Smooth muscle cell (in vitro differentiated cells): ENCODE measurements around the gene SNX13. TPM values are rescaled to one million over a fixed set of nuclear protein-coding genes. Genes with fewer than 3 reads are reported as not detected.

Source experiments
- DNase-seq: peaks from one replicate; lab custom pipeline; 2025; ENCODE audit not compliant: unreplicated experiment; lab: John Stamatoyannopoulos, UW
- H2AFZ ChIP-seq: fragments of 200-600 bp; sonication (generic); 2 replicates; pipeline ENCODE4 v1.6.0; 2016; ENCODE audit warnings: antibody characterized with exemption, low read depth, mild to moderate bottlenecking
- H3F3A ChIP-seq: fragments of 200-600 bp; sonication (generic); 2 replicates; pipeline ENCODE4 v1.6.0; 2017; ENCODE audit warnings: antibody characterized with exemption, low read depth
- H3K27ac ChIP-seq: fragments of 200-600 bp; sonication (generic); 2 replicates; pipeline ENCODE4 v1.5.1; 2016; ENCODE audit warnings: low read depth, mild to moderate bottlenecking
- H3K27me3 ChIP-seq: fragments of 200-600 bp; sonication (generic); 2 replicates; pipeline ENCODE4 v1.6.1; 2016; ENCODE audit warnings: low read depth, mild to moderate bottlenecking
- H3K36me3 ChIP-seq: fragments of 200-600 bp; sonication (generic); 2 replicates; pipeline ENCODE4 v1.5.1; 2016; ENCODE audit warnings: low read depth
- H3K4me1 ChIP-seq: fragments of 200-600 bp; sonication (generic); 2 replicates; pipeline ENCODE4 v1.5.1; 2016; ENCODE audit warnings: low read depth
- H3K4me2 ChIP-seq: fragments of 200-600 bp; sonication (generic); 2 replicates; pipeline ENCODE4 v1.6.0; 2016; ENCODE audit warnings: mild to moderate bottlenecking
- H3K4me3 ChIP-seq: fragments of 200-600 bp; sonication (generic); 2 replicates; pipeline ENCODE4 v1.5.1; 2016; ENCODE audit warnings: mild to moderate bottlenecking
- H3K79me2 ChIP-seq: fragments of 200-600 bp; sonication (generic); 2 replicates; pipeline ENCODE4 v1.6.0; 2016; ENCODE audit warnings: low read depth, mild to moderate bottlenecking
- H3K9ac ChIP-seq: fragments of 200-600 bp; sonication (generic); 2 replicates; pipeline ENCODE4 v1.6.0; 2016; ENCODE audit warnings: low read depth
- H3K9me3 ChIP-seq: fragments of 200-600 bp; sonication (generic); replicated peaks from 2 replicates; pipeline ENCODE4 v1.5.1; 2016; ENCODE audit warnings: low read depth
- H4K20me1 ChIP-seq: fragments of 200-600 bp; sonication (generic); 2 replicates; pipeline ENCODE4 v1.6.0; 2016; ENCODE audit warnings: low read depth
- CTCF ChIP-seq: fragments of 200-600 bp; sonication (generic); IDR thresholded peaks from 2 replicates; pipeline ENCODE4 v1.5.1; 2017; ENCODE audit warnings: borderline replicate concordance, mild to moderate bottlenecking, antibody characterized with exemption; ENCODE audit not compliant: insufficient read depth, poor library complexity, severe bottlenecking
- WGBS: methylation state at CpG from one replicate; pipeline ENCODE4 v1.1.7; 2016; ENCODE audit warnings: low lambda C conversion rate; 5-methylcytosine and 5-hydroxymethylcytosine counted together
- polyA plus RNA-seq: library from polyadenylated mRNA; unstranded; fragments of >200 nt; fragmentation: Nextera tagmentation; extraction: Ambion mirVana; gene quantifications from 2 replicates; pipeline ENCODE4 v1.2.1, GENCODE V29; 2016
- total RNA-seq: library from RNA; depleted of rRNA; stranded (reverse); fragments of >200 nt; gene quantifications from 2 replicates; pipeline ENCODE4 v1.2.3, GENCODE V29; 2014

Gene SNX13
- total and polyA plus RNA-seq, 2 experiments from 2014 or later = 17.0 to 59.6 TPM

- Histone ChIP-seq H3K4me1 (no peaks in the 10 kb centered on the region), H3K9me3 (no peaks in the 10 kb centered on the region), H3K4me2 (no peak overlapping the region), H3K4me3 (no peak overlapping the region), H3K9ac (no peak overlapping the region), H3K36me3 (no peaks in the 10 kb centered on the region), H3F3A (no peaks in the 10 kb centered on the region), H2AFZ (no peak overlapping the region), H4K20me1 (peaks cover 93% of the 10 kb centered on the region), H3K79me2 (peaks cover 100% of the 10 kb centered on the region), H3K27ac (no peak overlapping the region), H3K27me3 (no peaks in the 10 kb centered on the region)
- WGBS = 100% methylated on average over 1 of the region's 1 CpG
- no peak for TF ChIP-seq CTCF
- DNase-seq = no peak
Observed at GRCh38 chr7:17921857-17922416, 18.4 kb downstream of the SNX13 start.

- peaks cover 99% of the 10 kb centered on the region for H3K79me2 ChIP-seq
- peaks cover 5% of the 10 kb centered on the region for H3K4me1 ChIP-seq
- H3K4me3 ChIP-seq = no peak overlapping the region
- H3K9ac ChIP-seq = no peak overlapping the region
- no peaks in the 10 kb centered on the region for H3K27me3 ChIP-seq
- no peak for DNase-seq
- no peaks in the 10 kb centered on the region for H3K9me3 ChIP-seq
- H3K27ac ChIP-seq = no peak overlapping the region
- H3K4me2 ChIP-seq = no peak overlapping the region
- no peaks in the 10 kb centered on the region for H3K36me3 ChIP-seq
- no peak for TF ChIP-seq CTCF
- H4K20me1 ChIP-seq = peaks cover 89% of the 10 kb centered on the region
- WGBS = 100% methylated on average over 3 of the region's 3 CpGs
- no peak overlapping the region for H2AFZ ChIP-seq
- H3F3A ChIP-seq = no peaks in the 10 kb centered on the region
Observed at GRCh38 chr7:17917842-17918241, 22.5 kb downstream of the SNX13 start.

GRCh38 chr7:17916786-17917185 lies 23.5 kb downstream of the SNX13 start:
- TF ChIP-seq CTCF = no peak
- Histone ChIP-seq H3K4me3 (no peak overlapping the region), H3K9ac (no peak overlapping the region), H3K4me2 (no peak overlapping the region), H3K27me3 (no peaks in the 10 kb centered on the region), H3K27ac (no peak overlapping the region), H3K4me1 (peaks cover 5% of the 10 kb centered on the region), H3F3A (no peaks in the 10 kb centered on the region), H3K36me3 (no peaks in the 10 kb centered on the region), H2AFZ (no peak overlapping the region), H4K20me1 (peaks cover 89% of the 10 kb centered on the region), H3K79me2 (peaks cover 88% of the 10 kb centered on the region), H3K9me3 (no peaks in the 10 kb centered on the region)
- no peak for DNase-seq

GRCh38 chr7:17915796-17916195 lies 24.5 kb downstream of the SNX13 start:
- 85% methylated on average over 2 of the region's 2 CpGs for WGBS
- no peak overlapping the region for H3K27ac ChIP-seq
- DNase-seq = no peak

More at GRCh38 chr7:17915796-17916195, 24.5 kb downstream of the SNX13 start:
- no peaks in the 10 kb centered on the region for H3K27me3 ChIP-seq
- H3K79me2 ChIP-seq = peaks cover 87% of the 10 kb centered on the region
- no peak overlapping the region for H3K4me3 ChIP-seq
- no peak overlapping the region for H3K4me2 ChIP-seq
- no peak overlapping the region for H2AFZ ChIP-seq
- no peak for TF ChIP-seq CTCF
- no peaks in the 10 kb centered on the region for H3F3A ChIP-seq
- peaks cover 89% of the 10 kb centered on the region for H4K20me1 ChIP-seq
- no peaks in the 10 kb centered on the region for H3K36me3 ChIP-seq
- no peak overlapping the region for H3K9ac ChIP-seq
- peaks cover 5% of the 10 kb centered on the region for H3K4me1 ChIP-seq
- H3K9me3 ChIP-seq = no peaks in the 10 kb centered on the region
